Spleen (tissue), 11 donors: ENCODE data around the gene TLR9. TPM values are rescaled to one million over a fixed set of nuclear protein-coding genes. Genes with fewer than 3 reads are reported as not detected.

Experiments used
- DNase-seq: peaks from one replicate; pipeline ENCODE4 v3.0.0-alpha.2; 2020
- H3K27ac ChIP-seq, 8 donors: fragments of 200-600 bp; sonication (generic) in 7 of 8; 1 replicate in 4 of 8; 2 replicates in 4 of 8; pipeline versions ENCODE4 v1.5.0 to v1.8.0; 2016 to 2021; ENCODE audit warnings: inconsistent platforms in 4 of 8, mild to moderate bottlenecking in 4 of 8, moderate library complexity in 1 of 8
- H3K27me3 ChIP-seq, 7 donors: fragments of 200-600 bp; sonication (generic) in 6 of 7; replicated peaks in 1 of 7; 1 replicate in 4 of 7; 2 replicates in 3 of 7; pipeline versions ENCODE4 v1.5.0 to v1.8.0; 2016 to 2021; ENCODE audit warnings: inconsistent platforms in 3 of 7, mild to moderate bottlenecking in 1 of 7
- H3K36me3 ChIP-seq, 6 donors: fragments of 200-600 bp; sonication (generic) in 5 of 6; 1 replicate in 4 of 6; 2 replicates in 2 of 6; pipeline versions ENCODE4 v1.5.0 to v1.8.0; 2016 to 2021; ENCODE audit warnings: inconsistent platforms in 2 of 6
- H3K4me1 ChIP-seq, 6 donors: fragments of 200-600 bp; sonication (generic) in 5 of 6; 1 replicate in 3 of 6; 2 replicates in 3 of 6; pipeline versions ENCODE4 v1.5.0 to v1.8.0; 2016 to 2021; ENCODE audit warnings: inconsistent platforms in 3 of 6
- H3K4me3 ChIP-seq, 8 donors: fragments of 200-600 bp; sonication (generic) in 7 of 8; 1 replicate in 4 of 8; 2 replicates in 4 of 8; pipeline versions ENCODE4 v1.5.0 to v1.8.0; 2016 to 2021; ENCODE audit warnings: inconsistent platforms in 4 of 8, mild to moderate bottlenecking in 4 of 8, moderate library complexity in 2 of 8
- H3K9me3 ChIP-seq, 8 donors: fragments of 200-600 bp; sonication (generic) in 7 of 8; 1 replicate in 4 of 8; 2 replicates in 4 of 8; pipeline versions ENCODE4 v1.5.0 to v1.8.0; 2016 to 2021; ENCODE audit warnings: inconsistent platforms in 4 of 8
- CTCF ChIP-seq, 11 experiments: fragments of 200-600 bp in 7 of 11; fragments of 450-650 bp in 4 of 11; sonication (generic) in 4 of 11; IDR thresholded peaks in 8 of 11; conservative IDR thresholded peaks in 3 of 11; 1 replicate in 7 of 11; 2 replicates in 4 of 11; pipeline versions ENCODE4 v1.4.0 to v1.8.0; 2016 to 2021; ENCODE audit warnings: antibody characterized with exemption in 11 of 11, inconsistent platforms in 4 of 11, mild to moderate bottlenecking in 1 of 11
- POLR2A ChIP-seq, 3 donors: fragments of 450-650 bp; IDR thresholded peaks; one replicate each; pipeline ENCODE4 v1.5.1; 2017; ENCODE audit warnings: antibody characterized with exemption in 3 of 3, mild to moderate bottlenecking in 1 of 3
- POLR2AphosphoS5 ChIP-seq, 3 donors: sonication (generic); formaldehyde crosslinking; IDR thresholded peaks; one replicate each; pipeline ENCODE4 v1.5.1; 2017; ENCODE audit warnings: antibody characterized with exemption in 3 of 3
- WGBS, 5 donors: extraction: QIAGEN DNeasy Blood & Tissue Kit in 3 of 5; methylation state at CpG; one replicate each; pipeline versions ENCODE4 v1.1.5 to v1.1.7; 2013 to 2018; 5-methylcytosine and 5-hydroxymethylcytosine counted together
- intact Hi-C: fragments of 100-400 bp; cut with DNase I; formaldehyde crosslinking; loops from one replicate; pipeline ENCODE4 v1.15.0; 2023; ENCODE audit warnings: low total_unique reads
- polyA plus RNA-seq, 3 donors: library from polyadenylated mRNA; stranded (reverse); fragments of 200-250 nt; gene quantifications; one replicate each; pipeline ENCODE4 v1.2.1, GENCODE V29; 2013
- total RNA-seq, 7 donors: library from RNA; depleted of rRNA in 3 of 7; stranded (reverse); fragments of >200 nt in 3 of 7; fragmentation: NEBNext Ultra II Directional in 4 of 7; extraction: Animal tissue kit (Norgen Biotek cat#: 25700) in 4 of 7; gene quantifications; one replicate each; pipeline versions ENCODE4 v1.1.0 to v1.2.1, GENCODE V29; 2016 to 2021
- donor health status: healthy with polysubstance abuse.
- donor health status: DM: no; HTN: no; CAD: no; lungs with moderate emphysema.
- donor health status: DM: no; HTN: no; CAD: no.
- donor health status: Bipolar disorder and iron deficiency.
- donor health status: healthy.
- donor health status: DM: no; HTN: no; CAD: no.
- donor health status: DM: yes; HTN: yes; CAD: no.

TLR9 gene
- total and polyA plus RNA-seq, 10 donors = 0.55 to 7.7 (median 3.8) TPM; not detected in 1

GRCh38 chr3:52232279-52233107 is 7.0 kb upstream of the TLR9 start:
- Histone ChIP-seq H3K4me3 (no peak overlapping the region), H3K27ac (peak overlapping the region in 3 of 8 donors; percentile 36 to 51 (median 51)), H3K4me1 (peaks cover 14 to 75% (median 57%) of the 10 kb centered on the region in 6 donors), H3K36me3 (peaks cover 6 to 85% (median 54%) of the 10 kb centered on the region in 6 donors), H3K9me3 (no peaks in the 10 kb centered on the region), H3K27me3 (no peaks in the 10 kb centered on the region)
- TF ChIP-seq CTCF (IDR thresholded peaks at IDR 0.05 in 8 of 11, conservative IDR thresholded peaks at IDR 0.05 in 3 of 11) (peak in 4 of 11 experiments; percentile 5 to 31 (median 20)), POLR2A (IDR thresholded peaks at IDR 0.05) (no peak), POLR2AphosphoS5 (IDR thresholded peaks at IDR 0.05) (no peak)
- DNase-seq = no peak
- intact Hi-C loops = loop anchor here (5.0 kb wide), 1 partner anchor 105 kb away; no protein-coding TSS in a partner anchor
- 84 to 86% (median 84%) methylated on average over 27 to 28 of the region's 28 CpGs for WGBS, 5 donors

- DNase-seq = peak; percentile 96
- TF ChIP-seq POLR2AphosphoS5 (IDR thresholded peaks at IDR 0.05) = peak; percentile 77 to 94 (median 86)
- peak; percentile 89 to 98 (median 94) for TF ChIP-seq CTCF (IDR thresholded peaks at IDR 0.05 in 8 of 11, conservative IDR thresholded peaks at IDR 0.05 in 3 of 11)
- TF ChIP-seq POLR2A (IDR thresholded peaks at IDR 0.05) = no peak
- Histone ChIP-seq H3K9me3 (no peaks in the 10 kb centered on the region), H3K4me1 (peaks cover 7 to 75% (median 55%) of the 10 kb centered on the region in 6 donors), H3K27ac (peak overlapping the region in 3 of 8 donors; percentile 36 to 51 (median 51)), H3K36me3 (peaks cover 6 to 92% (median 54%) of the 10 kb centered on the region in 6 donors), H3K4me3 (no peak overlapping the region), H3K27me3 (no peaks in the 10 kb centered on the region)
- 64 to 81% (median 64%) methylated on average over 20 to 34 of the region's 34 CpGs for WGBS, 5 donors
- intact Hi-C loops = loop anchor here (5.0 kb wide), 1 partner anchor 106 kb away; no protein-coding TSS in a partner anchor
Measured at GRCh38 chr3:52231502-52232278, 6.2 kb upstream of the TLR9 start.

DNA sequence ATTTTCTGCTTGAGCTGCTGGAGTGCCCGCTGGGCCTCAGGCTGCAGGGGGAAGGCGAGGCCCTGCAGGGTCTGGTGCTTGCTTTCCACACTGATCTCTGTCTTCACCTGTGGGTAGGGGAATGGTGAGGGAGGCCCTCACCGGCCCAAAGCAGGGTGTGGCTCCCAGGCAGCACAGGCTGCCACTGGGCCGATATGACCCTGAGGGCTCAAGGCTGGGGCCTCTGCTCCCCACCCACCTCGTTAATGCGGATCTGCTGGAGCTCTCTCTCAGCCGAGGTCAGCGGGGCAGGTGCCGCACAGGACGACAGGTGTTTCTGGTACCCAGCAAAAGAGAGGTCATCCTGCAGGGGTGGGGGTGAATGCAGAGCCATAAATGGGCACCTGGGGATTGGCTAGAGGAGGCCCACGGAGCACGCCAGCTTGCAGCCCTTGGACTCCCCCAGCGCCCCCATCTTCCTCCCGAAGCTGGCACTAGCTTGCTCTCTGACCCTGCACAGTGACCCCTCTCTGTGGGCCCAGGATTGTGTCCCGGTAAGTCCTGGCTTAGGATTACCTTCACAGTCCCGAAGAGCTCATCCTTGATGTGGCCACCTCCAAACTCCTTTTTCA is 5.5 kb upstream of the TLR9 start:
- TF ChIP-seq POLR2A (IDR thresholded peaks at IDR 0.05) = no peak
- no peak for TF ChIP-seq POLR2AphosphoS5 (IDR thresholded peaks at IDR 0.05)
- no peak for TF ChIP-seq CTCF (IDR thresholded peaks at IDR 0.05 in 8 of 11, conservative IDR thresholded peaks at IDR 0.05 in 3 of 11)
- H3K9me3 ChIP-seq = no peaks in the 10 kb centered on the region
- intact Hi-C loops = loop anchor here (5.0 kb wide), 1 partner anchor 106 kb away; no protein-coding TSS in a partner anchor
- H3K36me3 ChIP-seq = peaks cover 6 to 92% (median 54%) of the 10 kb centered on the region in 6 donors
- no peak overlapping the region for H3K4me3 ChIP-seq
- 78 to 95% (median 92%) methylated on average over 11 to 16 of the region's 16 CpGs for WGBS, 5 donors
- peak overlapping the region in 3 of 8 donors; percentile 36 to 51 (median 51) for H3K27ac ChIP-seq
- no peak for DNase-seq
- peaks cover 3 to 75% (median 55%) of the 10 kb centered on the region in 6 donors for H3K4me1 ChIP-seq
- no peaks in the 10 kb centered on the region for H3K27me3 ChIP-seq
